Measurements from ENCODE around the gene FLVCR2.

DNA sequence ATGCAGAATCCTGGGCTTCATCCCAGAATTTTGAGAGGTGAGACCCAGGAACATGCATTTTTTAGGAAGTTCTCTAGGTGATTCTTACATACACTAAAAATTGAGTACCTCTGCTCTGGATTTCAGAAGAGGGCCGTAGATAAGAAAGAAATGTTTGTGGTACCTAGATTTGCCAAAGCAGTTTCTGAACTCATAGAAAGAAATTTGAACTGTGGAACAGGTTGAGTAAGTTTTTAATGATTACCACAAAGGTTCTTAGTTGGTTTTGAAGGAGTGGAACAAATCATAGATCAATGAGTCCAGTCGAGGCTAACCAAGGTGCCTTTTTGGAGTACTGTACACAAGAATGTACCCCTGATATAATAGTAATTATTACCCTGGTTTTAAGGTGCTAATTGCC is 107.5 kb downstream of the FLVCR2 start:
- TF ChIP-seq, protein P1, sequence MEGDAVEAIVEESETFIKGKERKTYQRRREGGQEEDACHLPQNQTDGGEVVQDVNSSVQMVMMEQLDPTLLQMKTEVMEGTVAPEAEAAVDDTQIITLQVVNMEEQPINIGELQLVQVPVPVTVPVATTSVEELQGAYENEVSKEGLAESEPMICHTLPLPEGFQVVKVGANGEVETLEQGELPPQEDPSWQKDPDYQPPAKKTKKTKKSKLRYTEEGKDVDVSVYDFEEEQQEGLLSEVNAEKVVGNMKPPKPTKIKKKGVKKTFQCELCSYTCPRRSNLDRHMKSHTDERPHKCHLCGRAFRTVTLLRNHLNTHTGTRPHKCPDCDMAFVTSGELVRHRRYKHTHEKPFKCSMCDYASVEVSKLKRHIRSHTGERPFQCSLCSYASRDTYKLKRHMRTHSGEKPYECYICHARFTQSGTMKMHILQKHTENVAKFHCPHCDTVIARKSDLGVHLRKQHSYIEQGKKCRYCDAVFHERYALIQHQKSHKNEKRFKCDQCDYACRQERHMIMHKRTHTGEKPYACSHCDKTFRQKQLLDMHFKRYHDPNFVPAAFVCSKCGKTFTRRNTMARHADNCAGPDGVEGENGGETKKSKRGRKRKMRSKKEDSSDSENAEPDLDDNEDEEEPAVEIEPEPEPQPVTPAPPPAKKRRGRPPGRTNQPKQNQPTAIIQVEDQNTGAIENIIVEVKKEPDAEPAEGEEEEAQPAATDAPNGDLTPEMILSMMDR (IDR thresholded peaks at IDR 0.05; ENCODE audit: insufficient read depth, low read length) = no peak
- TF ChIP-seq, protein P2, sequence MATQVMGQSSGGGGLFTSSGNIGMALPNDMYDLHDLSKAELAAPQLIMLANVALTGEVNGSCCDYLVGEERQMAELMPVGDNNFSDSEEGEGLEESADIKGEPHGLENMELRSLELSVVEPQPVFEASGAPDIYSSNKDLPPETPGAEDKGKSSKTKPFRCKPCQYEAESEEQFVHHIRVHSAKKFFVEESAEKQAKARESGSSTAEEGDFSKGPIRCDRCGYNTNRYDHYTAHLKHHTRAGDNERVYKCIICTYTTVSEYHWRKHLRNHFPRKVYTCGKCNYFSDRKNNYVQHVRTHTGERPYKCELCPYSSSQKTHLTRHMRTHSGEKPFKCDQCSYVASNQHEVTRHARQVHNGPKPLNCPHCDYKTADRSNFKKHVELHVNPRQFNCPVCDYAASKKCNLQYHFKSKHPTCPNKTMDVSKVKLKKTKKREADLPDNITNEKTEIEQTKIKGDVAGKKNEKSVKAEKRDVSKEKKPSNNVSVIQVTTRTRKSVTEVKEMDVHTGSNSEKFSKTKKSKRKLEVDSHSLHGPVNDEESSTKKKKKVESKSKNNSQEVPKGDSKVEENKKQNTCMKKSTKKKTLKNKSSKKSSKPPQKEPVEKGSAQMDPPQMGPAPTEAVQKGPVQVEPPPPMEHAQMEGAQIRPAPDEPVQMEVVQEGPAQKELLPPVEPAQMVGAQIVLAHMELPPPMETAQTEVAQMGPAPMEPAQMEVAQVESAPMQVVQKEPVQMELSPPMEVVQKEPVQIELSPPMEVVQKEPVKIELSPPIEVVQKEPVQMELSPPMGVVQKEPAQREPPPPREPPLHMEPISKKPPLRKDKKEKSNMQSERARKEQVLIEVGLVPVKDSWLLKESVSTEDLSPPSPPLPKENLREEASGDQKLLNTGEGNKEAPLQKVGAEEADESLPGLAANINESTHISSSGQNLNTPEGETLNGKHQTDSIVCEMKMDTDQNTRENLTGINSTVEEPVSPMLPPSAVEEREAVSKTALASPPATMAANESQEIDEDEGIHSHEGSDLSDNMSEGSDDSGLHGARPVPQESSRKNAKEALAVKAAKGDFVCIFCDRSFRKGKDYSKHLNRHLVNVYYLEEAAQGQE (IDR thresholded peaks at IDR 0.05; ENCODE audit: insufficient replicate concordance, low read depth) = no peak
- no peak for TF ChIP-seq SPI1 (IDR thresholded peaks at IDR 0.05; ENCODE audit: borderline replicate concordance, low read depth)
- TF ChIP-seq POLR2AphosphoS5 (IDR thresholded peaks at IDR 0.05; ENCODE audit: low read depth) = no peak
- no peak for TF ChIP-seq GABPA (IDR thresholded peaks at IDR 0.05; ENCODE audit: low read depth)

All from HL-60 (cell line).